Thyroid gland (tissue), 4 donors: Measurements from ENCODE around the gene PTPN18. TPM values are rescaled to one million over a fixed set of nuclear protein-coding genes. Genes with fewer than 3 reads are reported as not detected.

Experiments used
- DNase-seq, 2 donors: peaks; one replicate each; pipeline ENCODE4 v3.0.0-alpha.2; 2019
- H3K27ac ChIP-seq, 3 donors: fragments of 200-600 bp; sonication (generic); 1 replicate in 2 of 3; 2 replicates in 1 of 3; pipeline ENCODE4 v1.5.1; 2016 to 2019; ENCODE audit warnings: mild to moderate bottlenecking in 1 of 3, moderate library complexity in 1 of 3
- H3K27me3 ChIP-seq: fragments of 200-600 bp; sonication (generic); one replicate; pipeline ENCODE4 v1.5.1; 2019
- H3K36me3 ChIP-seq, 2 donors: fragments of 200-600 bp; sonication (generic); one replicate each; pipeline ENCODE4 v1.5.1; 2016 to 2019
- H3K4me1 ChIP-seq, 2 donors: fragments of 200-600 bp; sonication (generic); one replicate each; pipeline ENCODE4 v1.5.1; 2017 to 2019
- H3K4me3 ChIP-seq, 3 donors: fragments of 200-600 bp; sonication (generic); replicated peaks in 1 of 3; 1 replicate in 2 of 3; 2 replicates in 1 of 3; pipeline ENCODE4 v1.5.1; 2016; ENCODE audit warnings: mild to moderate bottlenecking in 1 of 3
- H3K9me3 ChIP-seq: fragments of 200-600 bp; sonication (generic); one replicate; pipeline ENCODE4 v1.5.1; 2017
- POLR2A ChIP-seq, 2 donors: fragments of 450-650 bp; IDR thresholded peaks; one replicate each; pipeline ENCODE4 v1.6.1; 2017; ENCODE audit warnings: antibody characterized with exemption in 2 of 2, mild to moderate bottlenecking in 2 of 2, moderate library complexity in 1 of 2
- WGBS, 2 donors: methylation state at CpG; one replicate each; pipeline ENCODE4 v1.1.5; 2017; 5-methylcytosine and 5-hydroxymethylcytosine counted together
- intact Hi-C: fragments of 100-400 bp; cut with DNase I; formaldehyde crosslinking; loops from one replicate; pipeline ENCODE4 v1.15.1; 2023
- total RNA-seq, 4 donors: library from RNA; depleted of rRNA; stranded (reverse); fragments of >200 nt; gene quantifications; one replicate each; pipeline ENCODE4 v1.2.3, GENCODE V29; 2016
- TF ChIP-seq, protein P1 (sequence below), 6 experiments: fragments of 200-600 bp in 3 of 6; fragments of 450-650 bp in 3 of 6; sonication (generic) in 3 of 6; IDR thresholded peaks; one replicate each; pipeline ENCODE4 v1.5.1; 2016 to 2019; ENCODE audit warnings: antibody characterized with exemption in 6 of 6, mild to moderate bottlenecking in 2 of 6, inconsistent platforms in 1 of 6, moderate library complexity in 1 of 6

The PTPN18 gene
- total RNA-seq, 4 donors from 2014 or later, result 45.5 to 69.8 (median 57.4) TPM

DNA sequence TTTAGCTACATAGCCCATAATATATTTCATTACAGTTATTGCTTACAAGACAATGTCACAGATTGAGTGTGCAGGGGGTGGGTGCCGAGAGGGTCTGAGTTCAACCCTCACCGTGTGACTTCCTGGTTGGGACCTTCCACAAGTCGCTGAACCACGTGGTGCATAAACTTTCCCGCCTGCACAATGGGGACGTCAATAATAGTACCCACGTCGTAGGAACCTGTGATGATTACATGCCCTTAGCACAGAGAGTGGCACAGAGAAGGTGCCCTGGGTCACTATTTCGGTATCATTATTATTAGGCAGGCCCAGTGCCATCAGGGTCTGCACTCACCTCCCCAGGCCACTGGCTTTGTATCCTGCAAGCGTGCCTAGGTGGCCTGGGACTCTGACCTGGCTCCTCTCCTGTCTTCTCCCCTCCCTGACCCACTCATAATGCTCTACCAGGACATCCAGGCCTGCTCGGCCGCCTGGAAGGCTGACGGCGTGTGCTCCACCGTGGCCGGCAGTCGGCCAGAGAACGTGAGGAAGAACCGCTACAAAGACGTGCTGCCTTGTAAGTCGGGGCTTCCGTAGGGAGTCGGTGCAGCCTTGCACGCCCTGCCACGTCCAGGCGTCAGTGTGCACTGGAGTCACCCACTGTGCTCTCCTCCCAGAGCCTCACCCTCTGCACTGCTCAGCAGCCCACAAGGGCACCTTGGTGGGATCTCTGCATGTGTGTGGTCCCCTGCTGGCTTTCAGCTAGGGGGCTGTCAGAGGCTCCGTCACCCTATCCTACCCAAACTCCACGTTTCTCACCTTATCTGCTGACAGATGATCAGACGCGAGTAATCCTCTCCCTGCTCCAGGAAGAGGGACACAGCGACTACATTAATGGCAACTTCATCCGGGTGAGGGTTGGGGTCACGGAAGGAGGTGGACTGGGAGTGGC lies 2.8 kb downstream of the PTPN18 start:
- no peak for DNase-seq
- TF ChIP-seq, protein P1, sequence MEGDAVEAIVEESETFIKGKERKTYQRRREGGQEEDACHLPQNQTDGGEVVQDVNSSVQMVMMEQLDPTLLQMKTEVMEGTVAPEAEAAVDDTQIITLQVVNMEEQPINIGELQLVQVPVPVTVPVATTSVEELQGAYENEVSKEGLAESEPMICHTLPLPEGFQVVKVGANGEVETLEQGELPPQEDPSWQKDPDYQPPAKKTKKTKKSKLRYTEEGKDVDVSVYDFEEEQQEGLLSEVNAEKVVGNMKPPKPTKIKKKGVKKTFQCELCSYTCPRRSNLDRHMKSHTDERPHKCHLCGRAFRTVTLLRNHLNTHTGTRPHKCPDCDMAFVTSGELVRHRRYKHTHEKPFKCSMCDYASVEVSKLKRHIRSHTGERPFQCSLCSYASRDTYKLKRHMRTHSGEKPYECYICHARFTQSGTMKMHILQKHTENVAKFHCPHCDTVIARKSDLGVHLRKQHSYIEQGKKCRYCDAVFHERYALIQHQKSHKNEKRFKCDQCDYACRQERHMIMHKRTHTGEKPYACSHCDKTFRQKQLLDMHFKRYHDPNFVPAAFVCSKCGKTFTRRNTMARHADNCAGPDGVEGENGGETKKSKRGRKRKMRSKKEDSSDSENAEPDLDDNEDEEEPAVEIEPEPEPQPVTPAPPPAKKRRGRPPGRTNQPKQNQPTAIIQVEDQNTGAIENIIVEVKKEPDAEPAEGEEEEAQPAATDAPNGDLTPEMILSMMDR (IDR thresholded peaks at IDR 0.05), result no peak
- no peak for TF ChIP-seq POLR2A (IDR thresholded peaks at IDR 0.05)
- WGBS, 2 donors, result 93 to 95% methylated on average over 33 of the region's 33 CpGs
- intact Hi-C loops, result no loop called here
- Histone ChIP-seq H3K4me3 (no peak overlapping the region), H3K27ac (no peak overlapping the region), H3K27me3 (no peaks in the 10 kb centered on the region), H3K4me1 (peaks cover 10 to 23% of the 10 kb centered on the region in 2 donors), H3K9me3 (no peaks in the 10 kb centered on the region), H3K36me3 (no peaks in the 10 kb centered on the region)

DNA sequence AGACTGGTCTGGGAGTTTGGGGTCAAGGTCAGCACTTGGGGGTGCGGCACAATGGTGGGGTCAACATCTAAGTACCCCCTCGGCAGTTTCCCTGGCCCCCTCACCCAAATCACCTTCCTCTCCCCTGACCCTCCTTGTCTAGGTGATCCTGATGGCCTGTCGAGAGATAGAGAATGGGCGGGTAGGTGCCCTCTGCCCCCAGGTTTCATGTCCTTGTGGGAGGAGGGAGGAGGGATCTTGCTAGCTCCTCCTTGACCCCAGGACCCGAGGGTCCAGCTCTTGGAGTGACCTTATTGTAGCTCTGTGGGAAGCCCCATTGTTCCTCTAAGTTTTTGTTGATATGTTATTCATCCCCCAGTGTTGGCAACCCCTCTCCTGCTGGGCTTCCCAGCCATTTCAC lies 3.6 kb downstream of the PTPN18 start:
- Histone ChIP-seq H3K27me3 (no peaks in the 10 kb centered on the region), H3K4me3 (no peak overlapping the region), H3K9me3 (no peaks in the 10 kb centered on the region), H3K36me3 (no peaks in the 10 kb centered on the region), H3K4me1 (peaks cover 10 to 17% of the 10 kb centered on the region in 2 donors), H3K27ac (no peak overlapping the region)
- DNase-seq, result no peak
- no peak for TF ChIP-seq POLR2A (IDR thresholded peaks at IDR 0.05)
- TF ChIP-seq, protein P1 (IDR thresholded peaks at IDR 0.05), result no peak
- WGBS, 2 donors, result 79 to 91% methylated on average over 5 of the region's 5 CpGs
- intact Hi-C loops, result no loop called here

DNA sequence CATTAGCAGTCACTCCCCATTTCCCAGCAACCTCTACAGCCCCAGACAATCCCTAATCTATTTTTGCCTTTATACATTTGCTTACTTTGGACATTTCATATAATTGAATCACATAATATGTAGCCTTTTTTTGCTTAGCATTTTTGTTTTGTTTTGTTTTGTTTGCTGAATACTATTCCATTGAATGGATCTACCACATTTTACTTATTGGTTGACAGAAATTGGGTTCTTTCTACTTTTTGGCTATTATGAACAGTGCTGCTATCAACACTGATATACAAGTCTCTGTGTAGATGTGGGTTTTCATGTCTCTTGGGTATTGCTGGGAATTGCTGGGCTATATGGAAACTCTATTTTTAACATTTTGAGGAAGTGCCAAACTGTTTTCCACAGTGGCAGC lies 7.6 kb downstream of the PTPN18 start:
- no peak for DNase-seq
- Histone ChIP-seq H3K27me3 (no peaks in the 10 kb centered on the region), H3K4me3 (no peak overlapping the region), H3K4me1 (no peaks in the 10 kb centered on the region), H3K9me3 (no peaks in the 10 kb centered on the region), H3K36me3 (no peaks in the 10 kb centered on the region), H3K27ac (no peak overlapping the region)
- intact Hi-C loops, result no loop called here
- TF ChIP-seq POLR2A (IDR thresholded peaks at IDR 0.05), result no peak
- TF ChIP-seq, protein P1 (IDR thresholded peaks at IDR 0.05), result no peak

DNA sequence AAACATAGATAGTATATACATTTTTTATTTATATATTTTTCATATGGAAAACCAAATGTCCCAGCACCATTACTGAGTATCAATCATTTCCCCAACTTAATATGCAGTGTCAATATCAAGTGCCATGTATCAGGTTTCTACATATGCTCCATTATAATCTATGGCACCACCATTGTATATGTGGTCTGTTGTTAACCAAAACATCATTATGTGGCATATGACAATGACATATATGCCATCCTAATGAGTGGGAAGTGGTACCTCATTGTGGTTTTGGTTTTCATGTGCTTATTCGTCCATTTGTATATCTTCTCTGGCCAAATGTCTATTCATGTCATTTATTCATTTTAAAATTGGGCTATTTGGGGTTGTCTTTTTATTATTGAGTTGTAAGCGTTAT lies 9.2 kb downstream of the PTPN18 start:
- no peak for DNase-seq
- Histone ChIP-seq H3K27me3 (no peaks in the 10 kb centered on the region), H3K4me1 (no peaks in the 10 kb centered on the region), H3K27ac (no peak overlapping the region), H3K9me3 (no peaks in the 10 kb centered on the region), H3K4me3 (no peak overlapping the region), H3K36me3 (no peaks in the 10 kb centered on the region)
- WGBS, 2 donors, result 93% methylated on average over 2 of the region's 2 CpGs
- TF ChIP-seq, protein P1 (IDR thresholded peaks at IDR 0.05), result no peak
- no peak for TF ChIP-seq POLR2A (IDR thresholded peaks at IDR 0.05)
- intact Hi-C loops, result no loop called here

DNA sequence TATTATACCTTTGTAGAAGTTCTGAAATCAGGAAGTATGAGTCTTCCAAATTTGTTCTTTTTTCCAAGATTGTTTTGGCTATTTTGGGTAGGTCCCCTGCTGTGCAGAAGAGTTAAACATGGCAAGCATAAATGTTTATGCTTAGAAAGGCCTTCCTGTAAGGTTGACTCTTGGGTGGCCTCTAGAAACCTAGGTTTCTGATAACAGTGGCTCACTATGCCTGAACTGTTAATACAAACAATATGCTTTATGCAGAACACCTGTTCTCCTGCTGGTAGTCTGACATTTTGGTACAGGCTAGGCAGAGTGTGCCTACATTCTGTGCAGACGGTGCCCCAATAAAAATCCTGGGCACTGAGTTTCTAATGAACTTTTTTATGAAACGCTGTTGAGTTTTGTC lies 10.1 kb downstream of the PTPN18 start:
- Histone ChIP-seq H3K27me3 (no peaks in the 10 kb centered on the region), H3K9me3 (no peaks in the 10 kb centered on the region), H3K36me3 (no peaks in the 10 kb centered on the region), H3K4me1 (peaks cover under 1 to 3% of the 10 kb centered on the region in 2 donors), H3K4me3 (no peak overlapping the region), H3K27ac (no peak overlapping the region)
- 93 to 98% methylated on average over 2 of the region's 2 CpGs for WGBS, 2 donors
- intact Hi-C loops, result no loop called here
- no peak for TF ChIP-seq POLR2A (IDR thresholded peaks at IDR 0.05)
- TF ChIP-seq, protein P1 (IDR thresholded peaks at IDR 0.05), result no peak
- DNase-seq, result no peak
